ENCODE results near the gene DNAJB1. TPM values are rescaled to one million over a fixed set of nuclear protein-coding genes. Genes with fewer than 3 reads are reported as not detected.

DNAJB1 gene
- total RNA-seq: 165 and 174 TPM in 2 replicates

GRCh38 chr19:14517840-14518505 is at the start of gene DNAJB1:
TSS of gene DNAJB1 (minus strand) at chr19:14518397. CDS start at chr19:14518349, 48 bp downstream.

GRCh38 chr19:14529254-14530004 is 11.2 kb upstream of the DNAJB1 start, which contains the start of gene TECR:
TSS of gene TECR (plus strand) at chr19:14529594. CDS start at chr19:14529697, 103 bp downstream.

GRCh38 chr19:14496029-14496833 is 22.0 kb downstream of the DNAJB1 start, which contains the start of gene GIPC1:
TSS of gene GIPC1 (minus strand) at chr19:14496127. CDS start at chr19:14482976, 13,151 bp downstream.

GRCh38 chr19:14475251-14476073 is 42.7 kb downstream of the DNAJB1 start, which contains the start of gene PTGER1:
TSS of gene PTGER1 (minus strand) at chr19:14475354. CDS start at chr19:14474320, 1,034 bp downstream.

Other genes starting within 250 kb of the DNAJB1 start
- gene ADGRE5, start 137.0 kb downstream of the DNAJB1 start, total RNA-seq: 17.6 and 18.6 TPM in 2 replicates
- gene DDX39A, start 99.1 kb downstream of the DNAJB1 start, total RNA-seq: 111 and 127 TPM in 2 replicates
- gene PKN1, start 85.1 kb downstream of the DNAJB1 start, total RNA-seq: 6.8 and 10.6 TPM in 2 replicates
- 0.35 and 1.0 TPM in 2 replicates for gene PTGER1, start 43.0 kb downstream of the DNAJB1 start, total RNA-seq
- 277 and 285 TPM in 2 replicates for gene GIPC1, start 22.3 kb downstream of the DNAJB1 start, total RNA-seq
- 131 and 169 TPM in 2 replicates for gene TECR, start 11.2 kb upstream of the DNAJB1 start, total RNA-seq
- gene NDUFB7, start 53.7 kb upstream of the DNAJB1 start, total RNA-seq: 375 and 385 TPM in 2 replicates
- gene CLEC17A, start 64.7 kb upstream of the DNAJB1 start, total RNA-seq: not detected in 2 replicates
- gene ADGRE3, start 156.4 kb upstream of the DNAJB1 start, total RNA-seq: not detected in 2 replicates
- gene ZNF333, start 171.7 kb upstream of the DNAJB1 start, total RNA-seq: 3.7 and 6.9 TPM in 2 replicates